Left colon (tissue), 2 donors: Measurements from ENCODE around the gene TM4SF5. TPM values are rescaled to one million over a fixed set of nuclear protein-coding genes. Genes with fewer than 3 reads are reported as not detected.

Source experiments
- ATAC-seq: fragments of 200-7000 bp; cut with Tn5 transposase; one replicate; pipeline ENCODE4 v1.9.1; 2020; ENCODE audit warnings: mild to moderate bottlenecking, moderate library complexity
- DNase-seq, 2 donors: peaks; one replicate each; pipeline ENCODE4 v3.0.0-alpha.2; 2020
- intact Hi-C, 2 donors: fragments of 100-400 bp; cut with DNase I in 1 of 2; cut with micrococcal nuclease in 1 of 2; formaldehyde crosslinking; loops; one replicate each; pipeline versions ENCODE4 v1.11.2 to v1.14.0; 2022; cut with DNase I, micrococcal nuclease
- total RNA-seq, 2 donors: library from RNA; stranded (reverse); fragmentation: NEBNext Ultra II Directional; extraction: Animal tissue kit (Norgen Biotek cat#: 25700); gene quantifications; one replicate each; pipeline ENCODE4 v1.2.1, GENCODE V29; 2021
- donor health status: DM: no; HTN: no; CAD: no.
- donor health status: DM: yes; HTN: yes; CAD: no.

The TM4SF5 gene
- total RNA-seq, 2 donors from 2014 or later = 17.3 to 26.9 TPM

DNA sequence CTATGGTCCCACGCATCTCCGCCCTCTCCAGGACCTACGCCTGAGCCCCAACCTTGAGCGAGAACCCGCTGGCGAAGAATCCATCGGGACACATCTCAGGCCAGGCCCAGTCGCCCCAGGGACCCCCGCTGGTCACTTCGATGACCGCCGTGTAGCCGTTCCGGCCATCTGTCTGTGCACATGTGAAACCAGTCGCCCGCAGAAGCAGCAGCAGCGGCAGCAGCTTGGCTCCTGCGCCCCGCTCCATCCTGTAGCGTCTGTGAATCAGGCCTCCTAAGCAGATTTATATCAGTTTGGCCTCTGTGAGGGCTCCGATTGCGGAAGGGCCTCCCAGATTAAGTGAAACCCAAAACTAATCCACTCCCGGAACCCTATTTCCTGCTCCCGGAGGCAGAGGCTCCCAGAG is 14.4 kb downstream of the TM4SF5 start, which contains the start of gene VMO1:
VMO1 (minus strand) TSS at position 259 of the 406 bp plus-strand sequence; CDS start at position 247, 12 bp downstream.
- DNase-seq = peak in 1 of 2 donors; percentile 31
- intact Hi-C loops = loop anchor here (5.0 to 10.0 kb wide), 3 partner anchors 51 to 101 kb away; partner anchors contain the start of genes CXCL16 (in 1 of the 2), MED11 (in 1 of the 2) and ZMYND15 (in 1 of the 2)
- ATAC-seq = no peak

DNA sequence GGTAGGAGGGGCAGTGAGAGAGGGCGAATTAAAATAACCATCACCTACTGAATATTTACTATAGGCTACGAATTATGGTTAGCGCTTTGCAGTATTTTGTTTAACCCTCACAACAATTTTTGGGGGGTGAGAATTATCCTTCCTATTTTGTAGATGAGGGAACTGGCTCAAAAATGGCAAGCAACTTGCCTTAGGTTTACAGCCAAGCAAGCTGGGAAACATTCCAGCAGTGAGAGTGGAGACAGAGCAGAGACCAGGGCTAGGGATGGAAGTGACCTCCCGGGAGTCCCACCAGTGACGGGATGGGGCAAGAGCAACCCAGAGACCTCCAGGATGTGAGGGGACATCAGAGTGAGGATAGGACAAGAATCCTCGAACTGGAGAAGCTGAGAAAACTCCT is 14.8 kb downstream of the TM4SF5 start:
- DNase-seq (no peak), ATAC-seq (no peak)
- intact Hi-C loops = loop anchor here (5.0 to 10.0 kb wide), 3 partner anchors 52 to 101 kb away; partner anchors contain the start of genes CXCL16 (in 1 of the 2), MED11 (in 1 of the 2) and ZMYND15 (in 1 of the 2)

DNA sequence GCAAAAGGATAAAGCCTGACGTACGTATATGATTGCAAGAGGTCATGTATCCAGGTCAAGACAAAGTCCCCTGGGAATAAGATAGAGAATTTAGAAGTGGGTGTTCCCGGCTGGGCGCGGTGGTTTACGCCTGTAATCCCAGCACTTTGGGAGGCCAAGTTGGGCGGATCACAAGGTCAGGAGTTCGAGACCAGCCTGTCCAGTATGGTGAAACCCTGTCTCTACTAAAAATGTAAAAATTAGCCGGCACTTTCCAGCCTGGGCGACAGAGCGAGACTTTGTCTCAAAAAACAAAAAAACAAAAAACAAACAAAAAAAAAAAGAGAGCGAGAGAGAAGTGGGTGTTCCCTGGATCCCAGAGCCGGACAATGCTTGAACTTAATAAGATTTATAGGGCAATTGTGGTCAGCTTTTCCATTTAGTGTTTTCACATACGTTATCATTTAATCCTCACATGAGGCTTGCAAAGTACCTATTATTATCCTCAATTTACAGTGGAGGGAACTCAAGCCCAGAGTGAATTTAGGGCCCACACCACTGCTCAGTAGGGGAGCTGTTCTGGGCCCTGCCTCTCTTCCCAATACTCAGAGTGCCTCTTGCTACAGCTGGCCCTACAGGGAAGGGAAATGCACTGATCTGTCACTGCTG is 16.6 kb downstream of the TM4SF5 start:
- intact Hi-C loops = loop anchor here (5.0 to 10.0 kb wide), 3 partner anchors 53 to 99 kb away; partner anchors contain the start of genes CXCL16 (in 1 of the 2), MED11 (in 1 of the 2) and ZMYND15 (in 1 of the 2)
- no peak for ATAC-seq

DNA sequence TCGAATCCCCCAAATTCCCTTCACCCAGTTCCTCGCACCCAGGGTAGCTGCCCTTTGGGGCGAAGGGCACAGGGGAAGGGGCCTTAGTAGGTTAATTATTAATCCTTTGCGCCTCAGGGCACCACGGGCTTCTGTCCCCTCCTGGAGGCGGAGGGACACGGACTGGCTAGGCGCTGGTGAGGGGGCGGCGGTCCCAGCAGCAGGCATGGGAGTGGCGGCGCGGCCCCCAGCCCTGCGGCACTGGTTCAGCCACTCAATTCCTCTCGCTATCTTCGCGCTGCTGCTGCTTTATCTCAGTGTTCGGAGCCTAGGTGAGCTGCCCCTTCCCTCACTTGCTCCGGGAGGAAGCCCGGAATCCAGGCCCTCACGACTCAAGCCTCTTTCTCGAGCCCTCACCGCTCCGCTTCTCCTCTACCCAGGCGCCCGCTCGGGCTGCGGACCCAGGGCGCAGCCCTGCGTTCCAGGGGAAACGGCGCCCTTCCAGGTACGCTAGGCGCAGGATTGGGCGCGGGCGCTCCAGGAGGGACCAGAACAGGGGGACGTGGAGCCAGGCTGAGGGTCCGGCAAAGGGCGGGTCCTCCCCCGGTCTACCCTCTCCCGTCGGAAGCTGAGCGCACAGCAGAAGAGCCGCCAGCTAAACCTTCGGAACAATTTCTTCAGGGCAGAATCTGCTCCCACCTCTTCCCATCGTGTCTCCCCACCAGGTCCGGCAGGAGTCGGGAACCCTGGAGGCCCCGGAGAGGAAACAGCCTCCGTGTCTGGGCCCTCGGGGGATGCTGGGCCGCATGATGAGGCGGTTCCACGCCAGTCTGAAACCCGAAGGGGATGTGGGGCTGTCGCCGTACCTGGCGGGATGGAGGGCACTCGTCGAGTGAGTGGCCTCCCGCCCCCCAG is 17.4 kb downstream of the TM4SF5 start, which contains the start of gene GLTPD2:
GLTPD2 (plus strand) TSS at position 158 of the 894 bp plus-strand sequence; CDS start at position 206, 48 bp downstream.
- DNase-seq (peak in 1 of 2 donors; percentile 33), ATAC-seq (peak; percentile 24)
- intact Hi-C loops = loop anchor here (5.0 to 10.0 kb wide), 3 partner anchors 54 to 98 kb away; partner anchors contain the start of genes CXCL16 (in 1 of the 2), MED11 (in 1 of the 2) and ZMYND15 (in 1 of the 2)

More for the DNA sequence above, 16.6 kb downstream of the TM4SF5 start:
- DNase-seq = no peak

DNA sequence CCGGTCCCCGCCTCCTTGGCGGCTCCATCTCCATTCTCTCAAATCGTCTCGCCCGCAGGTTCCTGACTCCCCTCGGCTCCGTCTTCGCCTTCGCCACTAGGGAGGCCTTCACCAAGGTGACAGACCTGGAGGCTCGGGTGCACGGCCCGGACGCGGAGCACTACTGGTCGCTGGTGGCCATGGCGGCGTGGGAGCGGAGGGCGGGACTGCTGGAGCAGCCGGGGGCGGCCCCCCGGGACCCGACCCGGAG is 17.9 kb downstream of the TM4SF5 start:
- ATAC-seq = no peak
- DNase-seq = no peak
- intact Hi-C loops = loop anchor here (5.0 to 10.0 kb wide), 3 partner anchors 55 to 98 kb away; partner anchors contain the start of genes CXCL16 (in 1 of the 2), MED11 (in 1 of the 2) and ZMYND15 (in 1 of the 2)

DNA sequence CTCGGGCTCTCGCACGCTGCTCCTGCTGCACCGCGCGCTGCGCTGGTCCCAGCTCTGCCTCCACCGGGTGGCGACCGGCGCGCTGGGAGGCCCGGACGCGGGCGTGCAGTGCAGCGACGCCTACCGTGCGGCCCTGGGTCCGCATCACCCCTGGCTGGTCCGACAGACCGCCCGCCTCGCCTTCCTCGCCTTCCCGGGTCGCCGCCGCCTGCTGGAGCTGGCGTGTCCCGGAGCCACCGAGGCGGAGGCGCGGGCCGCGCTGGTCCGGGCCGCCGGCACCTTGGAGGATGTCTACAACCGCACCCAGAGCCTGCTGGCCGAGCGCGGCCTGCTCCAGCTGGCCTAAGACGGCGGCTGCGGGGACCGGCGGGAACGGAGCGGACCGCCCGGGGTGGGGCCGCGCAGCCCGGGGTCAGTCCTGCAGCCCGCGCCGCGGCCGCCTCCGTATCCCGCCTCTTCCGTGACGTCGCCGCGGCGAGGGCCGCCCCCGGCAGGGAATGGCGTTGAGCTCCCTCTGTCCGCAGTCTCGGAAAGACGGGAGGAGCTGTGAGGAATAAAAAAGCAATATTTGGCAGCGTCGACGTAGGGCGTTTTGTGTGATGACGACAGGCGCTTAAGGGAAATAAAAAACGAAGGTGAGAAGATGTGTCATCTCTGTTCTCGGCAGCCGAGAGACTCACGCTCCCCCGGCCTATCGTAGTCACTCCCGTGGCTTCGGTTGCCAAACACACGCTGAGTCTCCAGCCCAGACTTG is 18.4 kb downstream of the TM4SF5 start:
- DNase-seq (peak; percentile 84 to 90), ATAC-seq (peak; percentile 89)
- intact Hi-C loops = loop anchor here (5.0 to 10.0 kb wide), 3 partner anchors 55 to 97 kb away; partner anchors contain the start of genes CXCL16 (in 1 of the 2), MED11 (in 1 of the 2) and ZMYND15 (in 1 of the 2)

DNA sequence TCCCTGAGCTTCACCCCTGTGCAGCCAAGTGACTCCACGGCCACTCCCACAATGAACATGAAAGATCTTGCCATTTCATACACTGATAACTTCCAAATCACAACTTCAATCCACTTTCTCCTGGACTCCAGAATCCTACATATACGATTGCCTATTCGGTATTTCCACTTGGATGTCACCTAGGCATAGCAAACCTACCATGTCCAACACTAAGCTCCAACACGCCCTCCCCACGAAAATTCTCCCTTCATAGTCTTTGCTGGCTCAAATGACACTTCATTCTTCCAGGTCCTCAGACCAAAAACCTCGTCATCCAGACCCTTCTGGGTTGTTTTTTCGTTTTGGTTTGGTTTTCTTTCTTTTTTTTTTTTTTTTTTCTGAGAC is 19.0 kb downstream of the TM4SF5 start:
- intact Hi-C loops = no loop called here
- DNase-seq (no peak), ATAC-seq (no peak)

DNA sequence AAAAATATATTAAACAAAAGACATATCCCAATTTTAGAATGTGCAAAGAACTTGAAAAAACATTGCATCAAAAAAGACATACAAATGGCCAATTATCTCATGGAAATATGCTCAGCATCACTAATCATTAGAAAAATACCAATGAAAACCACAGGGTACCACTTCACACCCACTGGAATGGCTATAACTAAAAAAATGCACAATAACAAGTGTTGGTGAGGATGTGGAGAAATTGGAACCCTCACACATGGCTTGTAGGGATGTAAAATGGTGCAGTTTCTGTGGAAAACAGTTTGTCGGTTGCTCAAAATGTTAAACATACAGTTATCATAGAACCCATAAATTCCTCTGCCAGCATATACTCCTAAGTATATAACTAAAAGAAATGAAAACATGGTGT is 23.5 kb downstream of the TM4SF5 start:
- DNase-seq = no peak
- no peak for ATAC-seq
- intact Hi-C loops = no loop called here

DNA sequence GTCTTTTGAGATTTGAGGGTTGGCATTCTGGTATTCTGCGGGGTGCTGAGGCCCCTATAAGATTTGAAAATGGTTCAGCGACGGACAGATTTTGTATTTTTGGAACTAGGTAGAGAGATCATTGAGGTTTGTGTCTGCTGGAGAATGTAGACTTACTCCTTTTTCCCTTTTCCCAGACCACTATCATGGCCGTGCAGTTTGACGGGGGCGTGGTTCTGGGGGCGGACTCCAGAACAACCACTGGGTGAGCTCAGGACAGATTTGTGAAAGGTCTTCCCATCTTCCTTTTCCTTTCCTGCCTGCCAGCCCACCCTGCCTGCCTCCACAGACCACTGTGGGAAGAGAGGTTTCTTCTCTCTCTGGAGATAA is 24.9 kb downstream of the TM4SF5 start:
- DNase-seq (no peak), ATAC-seq (peak; percentile 34)
- intact Hi-C loops = no loop called here

DNA sequence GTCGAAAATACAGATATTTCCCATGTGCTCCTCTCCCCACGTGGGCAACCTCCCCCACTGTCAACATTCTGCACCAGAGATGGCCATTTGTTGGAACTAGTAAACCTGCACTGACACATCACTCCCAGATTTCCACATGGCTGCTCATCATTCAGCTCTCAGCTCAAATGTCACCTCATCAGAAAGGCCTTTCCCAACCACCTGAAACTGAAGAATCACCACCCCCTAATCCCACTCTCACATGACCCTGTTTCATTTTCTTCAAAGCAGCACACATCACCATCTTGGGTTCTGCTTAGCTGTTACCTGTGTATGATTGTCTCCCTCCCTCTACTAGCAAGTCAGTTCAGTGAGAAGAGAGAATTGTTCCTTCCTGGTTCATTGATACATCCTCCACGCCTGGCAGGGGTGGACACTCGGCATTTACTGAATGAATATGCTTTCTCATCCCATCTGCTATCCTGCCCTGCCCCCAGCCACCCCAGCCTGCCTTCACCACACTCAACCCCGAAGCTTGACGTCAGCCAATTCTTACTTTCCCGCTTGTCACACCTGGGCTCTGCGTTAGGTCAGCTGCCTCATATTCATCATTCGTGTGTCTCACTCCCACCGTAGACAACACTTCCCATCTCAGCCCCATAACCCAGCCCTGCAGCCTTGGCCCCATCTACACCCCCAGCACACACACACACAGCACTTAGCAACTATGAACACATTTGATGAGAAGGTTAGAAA is 28.9 kb downstream of the TM4SF5 start:
- DNase-seq = no peak
- ATAC-seq = no peak
- intact Hi-C loops = no loop called here

DNA sequence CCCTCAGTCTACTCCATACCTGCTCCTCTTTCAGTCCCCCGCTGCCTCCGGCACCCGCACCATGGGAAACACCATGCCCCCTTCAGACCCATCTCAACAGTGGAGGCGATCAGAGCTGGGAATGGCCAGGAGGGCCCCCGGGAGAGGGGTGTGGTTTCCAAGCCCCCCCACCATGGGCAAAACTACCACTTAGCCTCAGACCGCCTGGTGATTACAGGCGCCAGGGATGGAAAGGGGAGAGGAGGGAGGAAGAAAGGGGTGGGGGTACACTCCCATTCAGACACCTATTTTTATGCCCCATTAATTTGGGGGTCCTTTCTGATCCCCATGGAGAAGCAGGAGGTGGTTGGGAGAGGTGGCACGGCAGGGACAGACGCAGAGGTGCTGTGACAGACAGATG is 30.5 kb downstream of the TM4SF5 start, which contains the start of gene C17orf114:
C17orf114 (minus strand) TSS at position 101 of the 400 bp plus-strand sequence.
- DNase-seq = no peak
- intact Hi-C loops = no loop called here
- no peak for ATAC-seq

DNA sequence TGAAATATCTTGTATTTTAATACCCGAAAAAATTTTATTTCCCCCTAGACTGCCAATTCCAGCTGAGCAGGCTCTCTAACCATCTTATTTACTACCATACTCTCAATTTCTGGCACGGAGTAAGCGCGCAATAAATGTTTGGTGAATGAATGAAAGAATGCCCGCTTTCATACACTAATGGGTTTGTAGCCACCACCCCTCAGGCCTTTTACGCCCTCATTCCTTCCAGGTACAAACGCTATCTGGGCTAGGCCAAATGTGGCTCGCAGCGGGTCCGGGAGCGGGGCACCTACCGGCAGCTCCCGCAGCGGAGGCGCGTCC is 34.7 kb downstream of the TM4SF5 start:
- ATAC-seq (peak; percentile 14), DNase-seq (no peak)
- intact Hi-C loops = no loop called here

DNA sequence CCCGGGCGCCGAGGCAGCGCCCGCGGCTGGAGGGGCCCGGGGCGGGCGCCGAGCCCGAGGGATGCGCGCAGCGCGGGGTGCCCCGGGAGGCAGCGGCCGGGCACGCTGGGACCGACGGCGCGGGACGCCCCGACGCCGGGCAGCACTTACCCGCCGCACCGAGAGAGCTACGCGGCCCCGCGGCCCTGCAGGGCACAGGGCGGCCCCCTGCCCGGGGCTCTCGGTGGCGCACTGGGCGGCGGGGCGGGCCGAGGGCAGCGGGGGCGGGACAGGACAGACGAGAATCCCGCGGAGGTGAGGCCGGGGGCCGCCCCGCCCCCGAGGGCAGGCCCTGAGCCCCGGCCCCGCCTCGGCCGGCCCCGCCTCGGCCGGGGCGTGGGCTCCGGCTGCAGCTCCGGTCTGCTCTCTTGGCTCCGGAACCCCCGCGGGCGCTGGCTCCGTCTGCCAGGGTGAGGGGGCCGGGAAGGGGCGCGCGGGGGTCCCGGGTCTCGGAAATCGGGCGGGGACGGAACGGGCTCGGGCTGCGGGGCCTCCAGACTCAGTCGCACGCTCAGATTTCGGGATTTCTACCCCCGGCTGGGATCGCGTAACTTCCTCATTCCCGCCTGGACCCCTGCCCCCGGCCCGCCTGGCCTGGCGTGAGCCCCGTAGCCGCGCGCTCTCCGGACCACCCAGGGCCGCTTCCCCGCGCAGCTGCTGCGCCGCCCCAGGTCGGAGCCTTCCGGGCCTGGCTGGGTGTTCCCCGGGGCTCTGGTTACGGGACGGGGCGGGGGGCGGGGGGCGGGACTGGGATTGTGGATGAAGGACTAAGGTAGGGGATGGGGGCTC is 35.3 kb downstream of the TM4SF5 start, which contains the start of gene PLD2:
PLD2 (plus strand) TSS at position 376 of the 828 bp plus-strand sequence. CDS start 621 bp downstream, outside the sequence.
- ATAC-seq = peak; percentile 99
- intact Hi-C loops = no loop called here
- DNase-seq = peak; percentile 88 to 93

DNA sequence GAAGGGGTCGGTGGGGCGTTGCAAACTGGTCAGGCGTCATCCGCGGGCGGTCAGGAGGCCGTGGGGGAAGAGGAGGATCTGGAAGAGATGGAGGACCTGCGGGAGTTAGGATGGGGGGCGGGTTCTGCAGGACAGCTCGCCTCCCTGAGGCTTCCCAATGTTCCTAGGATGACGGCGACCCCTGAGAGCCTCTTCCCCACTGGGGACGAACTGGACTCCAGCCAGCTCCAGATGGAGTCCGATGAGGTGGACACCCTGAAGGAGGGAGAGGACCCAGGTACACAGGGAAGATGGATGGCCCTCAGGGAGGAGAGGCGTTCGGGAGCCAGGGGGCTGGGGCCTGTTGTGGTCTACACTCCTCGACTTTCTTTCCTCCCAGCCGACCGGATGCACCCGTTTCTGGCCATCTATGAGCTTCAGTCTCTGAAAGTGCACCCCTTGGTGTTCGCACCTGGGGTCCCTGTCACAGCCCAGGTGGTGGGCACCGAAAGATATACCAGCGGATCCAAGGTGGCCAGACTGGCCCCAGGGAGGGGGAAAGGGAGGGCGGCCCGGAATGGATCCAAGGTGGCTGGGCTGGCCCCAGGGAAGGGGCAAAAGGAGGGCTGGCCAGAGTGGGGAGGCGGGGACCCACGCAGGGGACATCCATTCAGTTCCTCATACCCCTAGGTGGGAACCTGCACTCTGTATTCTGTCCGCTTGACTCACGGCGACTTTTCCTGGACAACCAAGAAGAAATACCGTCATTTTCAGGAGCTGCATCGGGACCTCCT is 36.1 kb downstream of the TM4SF5 start:
- ATAC-seq (peak; percentile 11), DNase-seq (peak in 1 of 2 donors; percentile 24)
- intact Hi-C loops = no loop called here

DNA sequence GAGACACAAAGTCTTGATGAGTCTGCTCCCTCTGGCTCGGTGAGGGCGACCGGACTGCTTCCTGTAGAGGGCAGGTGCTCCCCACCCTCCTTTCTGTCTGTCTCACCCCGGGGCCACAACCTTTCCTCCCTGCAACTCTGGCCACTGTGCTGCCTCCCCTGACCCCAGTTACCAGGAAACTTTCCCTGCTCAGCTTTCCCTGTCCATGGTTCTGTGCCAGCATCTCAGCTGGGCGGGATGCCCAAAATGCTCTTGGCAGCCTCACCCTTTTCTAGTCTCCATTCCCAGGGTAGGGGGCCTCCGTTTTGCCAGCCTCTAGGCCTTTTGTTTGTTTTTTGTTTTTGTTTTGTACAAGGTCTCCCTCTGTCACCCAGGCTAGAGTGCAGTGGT is 36.7 kb downstream of the TM4SF5 start:
- no peak for ATAC-seq
- no peak for DNase-seq
- intact Hi-C loops = no loop called here

DNA sequence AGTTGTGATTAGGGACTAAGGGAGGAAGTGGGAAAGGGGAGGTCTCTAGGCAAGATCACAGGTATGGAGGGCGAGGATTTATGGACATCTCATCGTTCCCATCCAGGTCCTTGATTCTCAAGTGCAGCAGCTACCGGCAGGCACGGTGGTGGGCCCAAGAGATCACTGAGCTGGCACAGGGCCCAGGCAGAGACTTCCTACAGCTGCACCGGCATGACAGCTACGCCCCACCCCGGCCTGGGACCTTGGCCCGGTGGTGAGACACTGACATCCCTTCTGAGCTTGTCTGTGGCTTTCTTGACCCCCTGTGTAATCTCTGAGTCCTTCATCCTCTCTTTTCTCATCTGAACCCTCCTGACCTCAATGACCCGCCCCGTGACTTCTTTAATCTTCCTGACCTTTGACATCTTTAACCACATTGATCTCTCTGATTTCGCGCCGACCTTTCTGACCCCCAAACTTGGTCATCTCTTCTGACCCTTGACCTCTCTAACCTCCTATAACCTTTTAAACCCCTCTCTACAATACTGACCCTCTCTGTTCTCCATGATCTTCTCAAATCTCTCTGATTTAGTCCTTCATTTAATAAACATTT is 39.1 kb downstream of the TM4SF5 start:
- ATAC-seq (no peak), DNase-seq (no peak)
- intact Hi-C loops = no loop called here
